Heart left ventricle (tissue), 16 donors: ENCODE measurements around the gene CHRM2. TPM values are rescaled to one million over a fixed set of nuclear protein-coding genes. Genes with fewer than 3 reads are reported as not detected.

ENCODE experiments used
- ATAC-seq, 4 donors: fragments of 200-7000 bp; cut with Tn5 transposase; one replicate each; pipeline ENCODE4 v1.9.1; 2020 to 2022; ENCODE audit warnings: moderate library complexity in 4 of 4, mild to moderate bottlenecking in 3 of 4, moderate number of reproducible peaks in 1 of 4
- DNase-seq, 5 donors: peaks; one replicate each; pipeline ENCODE4 v3.0.0-alpha.2; 2020
- H3K27ac ChIP-seq, 12 donors: fragments of 200-600 bp; sonication (generic) in 4 of 12; one replicate each; pipeline versions ENCODE4 v1.5.0 to v1.8.0; 2016 to 2022; ENCODE audit warnings: mild to moderate bottlenecking in 2 of 12
- H3K27me3 ChIP-seq, 9 donors: fragments of 200-600 bp; sonication (generic) in 2 of 9; one replicate each; pipeline versions ENCODE4 v1.5.1 to v1.8.0; 2016 to 2022; ENCODE audit warnings: mild to moderate bottlenecking in 3 of 9
- H3K36me3 ChIP-seq, 9 donors: fragments of 200-600 bp; sonication (generic) in 2 of 9; one replicate each; pipeline versions ENCODE4 v1.5.0 to v1.8.0; 2018 to 2022; ENCODE audit warnings: mild to moderate bottlenecking in 2 of 9
- H3K4me1 ChIP-seq, 12 donors: fragments of 200-600 bp; sonication (generic) in 4 of 12; one replicate each; pipeline versions ENCODE4 v1.5.0 to v1.8.0; 2016 to 2022; ENCODE audit warnings: mild to moderate bottlenecking in 3 of 12
- H3K4me3 ChIP-seq, 12 donors: fragments of 200-600 bp; sonication (generic) in 4 of 12; one replicate each; pipeline versions ENCODE4 v1.5.0 to v1.8.0; 2017 to 2022; ENCODE audit warnings: mild to moderate bottlenecking in 9 of 12, moderate library complexity in 4 of 12
- H3K9me3 ChIP-seq, 12 donors: fragments of 200-600 bp; sonication (generic) in 4 of 12; one replicate each; pipeline versions ENCODE4 v1.5.0 to v1.8.0; 2016 to 2022; ENCODE audit warnings: mild to moderate bottlenecking in 1 of 12
- CTCF ChIP-seq, 12 donors: fragments of 200-600 bp; sonication (generic) in 4 of 12; IDR thresholded peaks; one replicate each; pipeline versions ENCODE4 v1.5.0 to v1.8.0; 2018 to 2022; ENCODE audit warnings: antibody characterized with exemption in 12 of 12, mild to moderate bottlenecking in 5 of 12
- POLR2A ChIP-seq, 2 donors: fragments of 450-650 bp; IDR thresholded peaks; one replicate each; pipeline ENCODE4 v1.6.1; 2017; ENCODE audit warnings: antibody characterized with exemption in 2 of 2, mild to moderate bottlenecking in 2 of 2, moderate library complexity in 2 of 2
- WGBS, 4 donors: extraction: QIAGEN DNeasy Blood & Tissue Kit in 2 of 4; methylation state at CpG; one replicate each; pipeline versions ENCODE4 v1.1.5 to v1.1.7; 2013 to 2018; 5-methylcytosine and 5-hydroxymethylcytosine counted together
- intact Hi-C, 10 donors: fragments of 100-400 bp; cut with DNase I; formaldehyde crosslinking; loops; one replicate each; pipeline versions ENCODE4 v1.11.1 to v1.14.2; 2022
- polyA plus RNA-seq, 2 donors: library from polyadenylated mRNA; stranded (reverse); fragments of 200-250 nt; gene quantifications; one replicate each; pipeline ENCODE4 v1.2.3, GENCODE V29; 2013
- total RNA-seq, 9 donors: library from RNA; depleted of rRNA in 2 of 9; stranded (reverse); fragments of >200 nt in 2 of 9; fragmentation: NEBNext Ultra II Directional in 3 of 9; extraction: Animal tissue kit (Norgen Biotek cat#: 25700) in 3 of 9; gene quantifications; one replicate each; pipeline versions ENCODE4 v1.1.0 to v1.2.4, GENCODE V29; 2016 to 2023
- donor health status: ischemic (EF 13 %, LVEDD 7.1; RV severe dilation, severe dysfunction).
- donor health status: healthy with polysubstance abuse.
- donor health status: DM: no; HTN: yes; CAD: no.
- donor health status: DM: no; HTN: no; CAD: no.
- donor health status: ischemic (EF 25% LVEDD 6.9; RV normal size, moderate dysfunction).
- donor health status: ischemic (EF 25% LVEDD 5.7; RV mildly dilated, moderate dysfunction).
- donor health status: healthy.
- donor health status: DM: yes; HTN: yes; CAD: no.
- donor health status: ischemic (EF 35%, LVEDD 5.7; RV mildly dilated, moderate dysfunction).
- donor health status: nonischemic (EF 11% LVEDD 7.7; RV severe dilation, severe dysfunction).
- donor health status: DM: yes; HTN: yes; CAD: no.
- donor health status: PGD.
- donor health status: ischemic (EF 29% LVEDD 5.4; RV normal size, mild dysfunction).
- donor health status: nonischemic (EF 23%, LVEDD 6.1; RV moderate dilation, normal function).

The CHRM2 gene
- total and polyA plus RNA-seq, 11 donors: 22.2 to 124 (median 51.2) TPM

DNA sequence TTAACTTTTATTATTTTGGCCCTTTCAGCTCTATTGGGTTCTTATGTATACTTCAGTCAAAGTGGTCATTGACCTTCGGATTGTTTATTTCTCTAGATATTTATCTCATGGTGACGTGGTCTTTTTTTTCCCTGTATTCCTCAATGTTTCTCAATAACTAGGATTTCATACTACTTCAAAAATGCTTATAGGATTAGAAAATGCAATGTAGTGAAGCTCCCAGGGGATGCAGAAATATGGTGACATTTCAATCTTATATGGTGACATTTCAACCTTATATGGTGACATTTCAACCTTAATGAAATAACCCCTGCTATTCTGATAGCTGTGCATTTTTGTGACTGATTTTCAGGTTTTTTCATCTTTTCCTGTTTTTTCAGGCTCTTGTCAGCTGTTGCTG is 51.4 kb downstream of the CHRM2 start:
- Histone ChIP-seq H3K36me3 (peaks cover 0 to 4% (median 0%) of the 10 kb centered on the region in 9 donors), H3K27me3 (no peaks in the 10 kb centered on the region), H3K9me3 (no peaks in the 10 kb centered on the region), H3K4me1 (peaks cover 0 to 19% (median under 1%) of the 10 kb centered on the region in 12 donors), H3K27ac (no peak overlapping the region), H3K4me3 (no peak overlapping the region)
- TF ChIP-seq CTCF (IDR thresholded peaks at IDR 0.05) (no peak), POLR2A (IDR thresholded peaks at IDR 0.05) (no peak)
- ATAC-seq (no peak), DNase-seq (no peak)
- intact Hi-C loops: no loop called here
- WGBS, 4 donors: 76 to 85% (median 79%) methylated on average over 2 of the region's 2 CpGs

GRCh38 chr7:136923111-136923667 is 54.7 kb downstream of the CHRM2 start:
- Histone ChIP-seq H3K27ac (no peak overlapping the region), H3K27me3 (no peaks in the 10 kb centered on the region), H3K36me3 (peaks cover 0 to 4% (median 0%) of the 10 kb centered on the region in 9 donors), H3K9me3 (no peaks in the 10 kb centered on the region), H3K4me1 (peaks cover 0 to 40% (median 3%) of the 10 kb centered on the region in 12 donors), H3K4me3 (no peak overlapping the region)
- WGBS, 4 donors: 53 to 71% (median 67%) methylated on average over 3 of the region's 3 CpGs
- intact Hi-C loops: no loop called here
- no peak for TF ChIP-seq POLR2A (IDR thresholded peaks at IDR 0.05)
- TF ChIP-seq CTCF (IDR thresholded peaks at IDR 0.05): no peak
- DNase-seq (no peak), ATAC-seq (no peak)

GRCh38 chr7:136925044-136925443 is 56.6 kb downstream of the CHRM2 start:
- Histone ChIP-seq H3K27me3 (no peaks in the 10 kb centered on the region), H3K36me3 (peaks cover 0 to 4% (median 0%) of the 10 kb centered on the region in 9 donors), H3K9me3 (peaks cover 0 to 2% (median 0%) of the 10 kb centered on the region in 12 donors), H3K4me3 (no peak overlapping the region), H3K4me1 (peaks cover 0 to 46% (median 3%) of the 10 kb centered on the region in 12 donors), H3K27ac (peak overlapping the region in 5 of 12 donors; percentile 2 to 57 (median 36))
- intact Hi-C loops: no loop called here
- WGBS, 4 donors: 4 to 22% (median 10%) methylated on average over 3 of the region's 3 CpGs
- TF ChIP-seq POLR2A (IDR thresholded peaks at IDR 0.05) (no peak), CTCF (IDR thresholded peaks at IDR 0.05) (no peak)
- no peak for DNase-seq
- ATAC-seq: no peak

DNA sequence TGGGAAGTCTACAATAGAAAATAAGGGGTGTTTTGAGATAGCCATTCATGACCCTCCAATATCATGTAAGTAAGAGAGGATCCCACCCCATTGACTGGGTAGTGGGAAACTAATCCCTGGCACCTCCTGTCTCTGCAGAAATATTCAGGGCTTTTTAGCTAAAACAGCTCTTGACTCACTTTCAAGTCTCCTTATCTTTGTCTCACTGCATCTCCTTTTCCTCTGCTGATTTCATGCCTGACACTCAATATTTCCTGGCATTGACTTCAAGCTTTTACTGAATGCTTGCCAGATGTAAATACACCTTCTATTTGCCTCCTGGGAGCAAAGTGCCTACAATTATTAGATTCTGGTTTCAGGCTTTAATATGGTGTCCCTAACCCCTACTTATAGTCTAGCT is 57.1 kb downstream of the CHRM2 start:
- intact Hi-C loops: no loop called here
- Histone ChIP-seq H3K4me1 (peaks cover 0 to 46% (median 3%) of the 10 kb centered on the region in 12 donors), H3K4me3 (no peak overlapping the region), H3K27me3 (no peaks in the 10 kb centered on the region), H3K36me3 (peaks cover 0 to 4% (median 0%) of the 10 kb centered on the region in 9 donors), H3K9me3 (peaks cover 0 to 3% (median 0%) of the 10 kb centered on the region in 12 donors), H3K27ac (peak overlapping the region in 5 of 12 donors; percentile 5 to 57 (median 36))
- DNase-seq (no peak), ATAC-seq (peak in 3 of 4 donors; percentile 21 to 44 (median 31))
- TF ChIP-seq CTCF (IDR thresholded peaks at IDR 0.05): no peak
- no peak for TF ChIP-seq POLR2A (IDR thresholded peaks at IDR 0.05)
